Aorta (tissue), 5 donors: ENCODE results near the gene SLC26A11. TPM values are rescaled to one million over a fixed set of nuclear protein-coding genes. Genes with fewer than 3 reads are reported as not detected.
"Not testable (repeated sequence)": the region's sequence is repeated elsewhere in the genome, so short reads cannot be mapped to it uniquely, and the experiment has no call there.

Experiments used
- ATAC-seq: fragments of 200-7000 bp; cut with Tn5 transposase; one replicate; pipeline ENCODE4 v1.9.1; 2022; ENCODE audit warnings: moderate library complexity; ENCODE audit not compliant: low FRiP score
- DNase-seq, 2 donors: peaks; one replicate each; pipeline ENCODE4 v3.0.0-alpha.2; 2020
- H3K27ac ChIP-seq, 2 donors: one replicate each; pipeline ENCODE4 v1.5.1; 2013; ENCODE audit warnings: low read length in 2 of 2, mild to moderate bottlenecking in 2 of 2, moderate library complexity in 2 of 2, control low read depth in 1 of 2, inconsistent platforms in 1 of 2, low read depth in 1 of 2
- H3K27me3 ChIP-seq, 2 donors: one replicate each; pipeline ENCODE4 v1.6.1; 2013; ENCODE audit warnings: control low read depth in 1 of 2, low read length in 1 of 2, mild to moderate bottlenecking in 1 of 2, moderate library complexity in 1 of 2; ENCODE audit not compliant: insufficient read depth in 2 of 2, control insufficient read depth in 1 of 2
- H3K36me3 ChIP-seq, 2 donors: one replicate each; pipeline ENCODE4 v1.6.1; 2013; ENCODE audit warnings: control low read depth in 1 of 2, low read length in 1 of 2, mild to moderate bottlenecking in 1 of 2; ENCODE audit not compliant: insufficient read depth in 2 of 2, control insufficient read depth in 1 of 2
- H3K4me1 ChIP-seq, 2 donors: one replicate each; pipeline ENCODE4 v1.6.1; 2013; ENCODE audit warnings: low read length in 2 of 2, control low read depth in 1 of 2, mild to moderate bottlenecking in 1 of 2, moderate library complexity in 1 of 2; ENCODE audit not compliant: insufficient read depth in 2 of 2, control insufficient read depth in 1 of 2
- H3K4me3 ChIP-seq, 2 donors: one replicate each; pipeline ENCODE4 v1.5.1; 2013; ENCODE audit warnings: low read length in 2 of 2, control low read depth in 1 of 2, mild to moderate bottlenecking in 1 of 2
- H3K9me3 ChIP-seq: one replicate; pipeline ENCODE4 v1.6.1; 2013; ENCODE audit warnings: mild to moderate bottlenecking, low read length; ENCODE audit not compliant: control insufficient read depth
- WGBS, 2 donors: extraction: QIAGEN DNeasy Blood & Tissue Kit; methylation state at CpG; one replicate each; pipeline ENCODE4 v1.1.7; 2013; 5-methylcytosine and 5-hydroxymethylcytosine counted together
- intact Hi-C, 2 donors: fragments of 100-400 bp; cut with DNase I; formaldehyde crosslinking; loops; one replicate each; pipeline versions ENCODE4 v1.14.2 to v1.15.0; 2022
- polyA plus RNA-seq, 2 donors: library from polyadenylated mRNA; stranded (reverse); fragments of 200-250 nt; gene quantifications; one replicate each; pipeline ENCODE4 v1.2.3, GENCODE V29; 2013
- total RNA-seq, 2 donors: library from RNA; stranded (reverse); fragmentation: NEBNext Ultra II Directional; extraction: Animal tissue kit (Norgen Biotek cat#: 25700); gene quantifications; one replicate each; pipeline ENCODE4 v1.2.1, GENCODE V29; 2021
- donor health status: healthy with polysubstance abuse.
- donor health status: Bipolar disorder and iron deficiency.
- donor health status: DM: no; HTN: no; CAD: no.
- donor health status: DM: no; HTN: no; CAD: no.
- donor health status: DM: yes; HTN: yes; CAD: no.

SLC26A11 gene
- total and polyA plus RNA-seq, 4 donors: 7.3 to 34.0 (median 17.5) TPM

DNA sequence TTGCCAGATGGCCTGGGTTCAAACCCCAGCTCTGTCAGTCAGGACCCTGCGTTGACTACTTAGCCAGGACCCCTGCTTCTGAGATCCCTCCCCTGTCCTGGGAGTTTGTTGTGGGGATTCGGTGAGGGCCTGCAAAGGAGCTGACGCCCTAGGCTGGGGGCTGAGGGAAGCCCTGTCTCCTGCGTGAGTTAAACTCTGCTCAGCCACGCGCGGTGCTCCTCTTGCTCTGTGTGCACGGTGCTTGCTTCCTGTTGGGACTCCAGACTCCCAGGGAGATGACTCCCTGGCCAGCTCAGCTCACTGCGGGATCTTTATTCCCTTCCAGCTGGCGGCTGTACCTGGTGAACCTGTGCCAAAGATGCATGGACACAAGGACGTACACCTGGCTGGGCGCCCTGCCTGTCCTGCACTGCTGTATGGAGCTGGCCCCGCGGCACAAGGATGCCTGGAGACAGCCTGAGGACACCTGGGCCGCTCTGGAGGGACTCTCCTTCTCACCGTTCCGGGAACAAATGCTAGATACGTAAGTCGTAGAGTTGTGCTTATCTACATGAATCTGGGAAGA lies 77.9 kb downstream of the SLC26A11 start:
- H3K36me3 ChIP-seq: peaks cover 0 to 11% of the 10 kb centered on the region in 2 donors
- intact Hi-C loops: no loop called here
- WGBS, 2 donors: 86 to 87% methylated on average over 19 of the region's 19 CpGs
- DNase-seq (peak in 1 of 2 donors; percentile 65), ATAC-seq (no peak)
- H3K9me3 ChIP-seq: peaks cover 2% of the 10 kb centered on the region
- no peak overlapping the region for H3K4me3 ChIP-seq
- H3K27me3 ChIP-seq: no peaks in the 10 kb centered on the region
- no peak overlapping the region for H3K27ac ChIP-seq
- H3K4me1 ChIP-seq: no peaks in the 10 kb centered on the region

DNA sequence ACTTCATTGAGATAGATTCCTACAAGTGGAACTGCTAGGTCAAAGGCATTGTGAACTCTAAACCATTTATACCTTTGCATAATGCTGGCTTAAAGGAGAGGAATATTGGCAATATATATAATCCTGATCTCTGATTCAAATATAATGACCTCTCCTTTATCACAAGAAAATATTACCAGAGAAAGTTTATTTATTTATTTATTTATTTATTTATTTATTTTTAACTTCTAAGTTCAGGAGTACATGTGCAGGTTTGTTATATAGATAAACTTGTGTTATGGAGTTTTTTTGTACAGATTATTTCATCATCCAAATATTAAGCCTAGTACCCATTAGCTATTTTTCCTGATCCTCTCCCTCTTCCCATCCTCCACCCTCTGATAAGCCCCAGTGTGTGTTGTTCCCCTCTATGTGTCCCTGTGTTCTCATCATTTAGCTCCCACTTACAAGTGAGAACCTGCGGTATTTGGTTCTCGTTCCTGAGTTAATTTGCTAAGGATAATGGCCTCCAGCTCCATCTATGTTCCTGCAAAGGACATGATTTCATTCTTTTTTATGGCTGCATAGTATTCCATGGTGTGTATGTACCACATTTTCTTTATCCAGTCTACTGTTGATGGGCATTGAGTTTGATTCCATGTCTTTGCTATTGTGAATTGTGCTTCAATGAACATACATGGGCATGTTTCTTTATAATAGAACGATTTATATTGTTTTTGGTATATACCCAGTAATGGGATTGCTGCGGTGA lies 79.3 kb downstream of the SLC26A11 start:
- WGBS, 2 donors: 98% methylated on average over 4 of the region's 4 CpGs
- DNase-seq, intact Hi-C loops, H3K27me3 ChIP-seq, H3K4me1 ChIP-seq, H3K9me3 ChIP-seq, H3K27ac ChIP-seq, ATAC-seq, H3K4me3 ChIP-seq: not testable (repeated sequence)
- H3K36me3 ChIP-seq: peaks cover under 1 to 11% of the 10 kb centered on the region in 2 donors

DNA sequence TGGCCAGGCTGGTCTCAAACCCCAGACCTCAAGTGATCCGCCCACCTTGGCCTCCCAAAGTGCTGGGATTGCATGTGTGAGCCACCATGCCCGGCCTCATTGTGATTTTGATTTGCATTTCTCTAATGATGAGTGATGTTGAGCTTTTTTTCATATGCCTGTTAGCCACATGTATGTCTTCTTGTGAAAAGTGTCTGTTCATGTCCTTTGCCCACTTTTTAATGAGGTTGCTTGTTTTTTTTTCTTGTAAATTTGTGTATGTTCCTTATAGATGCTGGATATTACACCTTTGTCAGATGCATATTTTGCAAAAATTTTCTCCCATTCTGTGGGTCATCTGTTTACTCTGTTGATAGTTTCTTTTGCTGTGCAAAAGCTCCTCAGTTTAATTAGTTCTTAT lies 80.5 kb downstream of the SLC26A11 start:
- H3K9me3 ChIP-seq, DNase-seq, ATAC-seq, H3K4me1 ChIP-seq, H3K36me3 ChIP-seq, H3K27me3 ChIP-seq, intact Hi-C loops, H3K4me3 ChIP-seq, H3K27ac ChIP-seq: not testable (repeated sequence)
- WGBS, 2 donors: 98 to 100% methylated on average over 2 of the region's 2 CpGs

Other genes with a start within 250 kb of the SLC26A11 start
- gene TBC1D16, start 184.6 kb upstream of the SLC26A11 start, total RNA-seq: 10 to 100 TPM; 42.5 to 43.6 TPM
- 10 to 100 TPM in 1 of 2 donors, 1 to 10 TPM in 1; 6.4 to 12.8 TPM for gene TBC1D16, start 184.6 kb upstream of the SLC26A11 start, polyA plus RNA-seq
- gene CCDC40, start 183.8 kb upstream of the SLC26A11 start, total RNA-seq: 10 to 100 TPM in 1 of 2 donors, 1 to 10 TPM in 1; 3.3 to 11.3 TPM
- gene CCDC40, start 183.8 kb upstream of the SLC26A11 start, polyA plus RNA-seq: 1 to 10 TPM; 2.6 to 6.8 TPM
- 10 to 100 TPM; 48.0 to 82.2 TPM for gene GAA, start 118.8 kb upstream of the SLC26A11 start, total RNA-seq
- 10 to 100 TPM; 24.8 to 43.6 TPM for gene GAA, start 118.8 kb upstream of the SLC26A11 start, polyA plus RNA-seq
- gene EIF4A3, start 73.3 kb upstream of the SLC26A11 start, total RNA-seq: 10 to 100 TPM; 44.6 to 65.8 TPM
- gene EIF4A3, start 73.3 kb upstream of the SLC26A11 start, polyA plus RNA-seq: 10 to 100 TPM; 40.2 to 42.9 TPM
- gene CARD14, start 50.4 kb upstream of the SLC26A11 start, total RNA-seq: under 1 TPM; 0.33 to 0.55 TPM
- gene CARD14, start 50.4 kb upstream of the SLC26A11 start, polyA plus RNA-seq: under 1 TPM; 0.13 to 0.38 TPM
- 10 to 100 TPM; 36.0 to 61.3 TPM for gene SGSH, start 94 bp upstream of the SLC26A11 start, total RNA-seq
- gene SGSH, start 94 bp upstream of the SLC26A11 start, polyA plus RNA-seq: 10 to 100 TPM; 11.1 to 49.4 TPM
- 100 to 1,000 TPM; 160 to 231 TPM for gene RNF213, start 40.4 kb downstream of the SLC26A11 start, total RNA-seq
- 10 to 100 TPM; 18.7 to 49.3 TPM for gene RNF213, start 40.4 kb downstream of the SLC26A11 start, polyA plus RNA-seq
- gene ENDOV, start 194.7 kb downstream of the SLC26A11 start, total RNA-seq: 10 to 100 TPM; 18.2 to 28.2 TPM
- 10 to 100 TPM; 14.3 to 22.5 TPM for gene ENDOV, start 194.7 kb downstream of the SLC26A11 start, polyA plus RNA-seq